HTERT RPE-1 (cell line): ENCODE measurements around the gene GPC5.
"Not testable (repeated sequence)": the region's sequence is repeated elsewhere in the genome, so short reads cannot be mapped to it uniquely, and the experiment has no call there.

Experiments
- in situ Hi-C: fragments of 300-500 bp; cut with MboI; formaldehyde crosslinking; loops from 4 replicates; pipeline ENCODE4 v1.14.3; 2020; ENCODE audit warnings: low sequenced_read_pairs

The GPC5 gene

GRCh38 chr13:91368676-91369440, 29.6 kb upstream of the GPC5 start:
- in situ Hi-C loops = no loop called here

GRCh38 chr13:91369441-91369831, 29.0 kb upstream of the GPC5 start:
- in situ Hi-C loops = no loop called here

- in situ Hi-C loops = no loop called here
Measured at GRCh38 chr13:91370501-91370900, 27.9 kb upstream of the GPC5 start.

GRCh38 chr13:91372911-91373310, 25.5 kb upstream of the GPC5 start:
- in situ Hi-C loops = no loop called here

- in situ Hi-C loops = no loop called here
Measured at GRCh38 chr13:91375116-91375729, 23.2 kb upstream of the GPC5 start.

GRCh38 chr13:91381371-91381770, 17.1 kb upstream of the GPC5 start:
- in situ Hi-C loops = no loop called here

GRCh38 chr13:91383836-91384235, 14.6 kb upstream of the GPC5 start:
- in situ Hi-C loops = no loop called here

- in situ Hi-C loops = no loop called here
Measured at GRCh38 chr13:91384896-91385295, 13.5 kb upstream of the GPC5 start.

GRCh38 chr13:91389186-91389585, 9.2 kb upstream of the GPC5 start:
- in situ Hi-C loops = no loop called here

GRCh38 chr13:91397595-91397994, 826 bp upstream of the GPC5 start:
- in situ Hi-C loops = no loop called here

- in situ Hi-C loops = no loop called here
Measured at GRCh38 chr13:91399189-91400062, 1.0 kb downstream of the GPC5 start.

GRCh38 chr13:91400063-91400399, 1.6 kb downstream of the GPC5 start:
- in situ Hi-C loops = no loop called here

GRCh38 chr13:91400671-91401070, 2.2 kb downstream of the GPC5 start:
- in situ Hi-C loops = no loop called here

- in situ Hi-C loops = no loop called here
Measured at GRCh38 chr13:91401920-91402319, 3.5 kb downstream of the GPC5 start.

- in situ Hi-C loops = no loop called here
Measured at GRCh38 chr13:91405240-91405639, 6.8 kb downstream of the GPC5 start.

GRCh38 chr13:91406619-91407018, 8.2 kb downstream of the GPC5 start:
- in situ Hi-C loops = no loop called here

GRCh38 chr13:91408971-91409370, 10.6 kb downstream of the GPC5 start:
- in situ Hi-C loops = no loop called here

- in situ Hi-C loops = not testable (repeated sequence)
Measured at GRCh38 chr13:91416579-91416978, 18.2 kb downstream of the GPC5 start.

- in situ Hi-C loops = no loop called here
Measured at GRCh38 chr13:91417660-91418325, 19.4 kb downstream of the GPC5 start.

- in situ Hi-C loops = no loop called here
Measured at GRCh38 chr13:91426913-91427312, 28.5 kb downstream of the GPC5 start.

GRCh38 chr13:91438674-91439073, 40.3 kb downstream of the GPC5 start:
- in situ Hi-C loops = not testable (repeated sequence)
